K562 (cell line): ENCODE data around the gene DNAH8. TPM values are rescaled to one million over a fixed set of nuclear protein-coding genes. Genes with fewer than 3 reads are reported as not detected.
A peak's percentile ranks its signal among the peaks of the same experiment; 100 is the strongest.

Experiments
- ATAC-seq: fragments of 200-7000 bp; cut with Tn5 transposase; 3 replicates; pipeline ENCODE4 v1.9.1; 2020; ENCODE audit warnings: moderate library complexity
- BruUV-seq: library from RNA; stranded (reverse); fragments of 400-500 nt; replicated peaks from 2 replicates; lab custom pipeline; 2021; lab: Mats Ljungman, UMichigan
- CTCF ChIA-PET: fragments of 300-600 bp; formaldehyde crosslinking; extraction: SDS; loops from one replicate; lab custom pipeline; 2021; ENCODE audit warnings: low intra/inter-chr PET ratio; lab: Yijun Ruan, JAX
- POLR2A ChIA-PET: fragments of 300-600, 350-650 bp; sonication (Branson Sonifier 250); formaldehyde crosslinking; extraction: SDS; loops from one replicate; lab custom pipeline; 2021; ENCODE audit warnings: antibody characterized with exemption, inconsistent platforms; lab: Yijun Ruan, JAX
- DNase-seq, 4 experiments: peaks; one replicate each; pipeline versions ENCODE4 v3.0.0 to v3.0.0-alpha.2; 2011 to 2018; ENCODE audit warnings: low spot score in 3 of 4, mixed read lengths in 3 of 4; ENCODE audit errors: extremely low read depth in 1 of 4
- FAIRE-seq: peaks from 2 replicates; lab custom pipeline; 2011; peaks lifted over from hg19 to GRCh38; lab: Jason Lieb, UNC
- H2AFZ ChIP-seq: 2 replicates; pipeline ENCODE4 v1.6.0; 2011; ENCODE audit warnings: low read depth, low read length, control low read depth, inconsistent platforms
- H3K27ac ChIP-seq: fragments of 200-600 bp; 3 replicates; pipeline ENCODE4 v1.8.0; 2011; ENCODE audit warnings: low read depth, mild to moderate bottlenecking, control low read depth, inconsistent platforms, low read length, moderate library complexity, mixed read lengths; ENCODE audit errors: extremely low read depth
- H3K27me3 ChIP-seq, 2 experiments: fragments of 300-600 bp in 1 of 2; 2 replicates in 1 of 2; 3 replicates in 1 of 2; pipeline versions ENCODE4 v1.6.0 to v1.8.0; 2011; ENCODE audit warnings: inconsistent platforms in 2 of 2, low read length in 2 of 2, mild to moderate bottlenecking in 1 of 2, mixed read lengths in 1 of 2, moderate library complexity in 1 of 2; ENCODE audit not compliant: control insufficient read depth in 2 of 2, insufficient read depth in 2 of 2
- H3K36me3 ChIP-seq: fragments of 300-600 bp; 3 replicates; pipeline ENCODE4 v1.8.0; 2011; ENCODE audit warnings: mild to moderate bottlenecking, low read length, inconsistent platforms; ENCODE audit not compliant: control insufficient read depth, insufficient read depth
- H3K4me1 ChIP-seq, 2 experiments: fragments of 200-600 bp in 1 of 2; replicated peaks in 1 of 2; 2 replicates in 1 of 2; 3 replicates in 1 of 2; pipeline versions ENCODE4 v1.5.1 to v1.8.0; 2011; ENCODE audit warnings: inconsistent platforms in 2 of 2, low read length in 2 of 2, mild to moderate bottlenecking in 1 of 2, mixed read lengths in 1 of 2, moderate library complexity in 1 of 2; ENCODE audit not compliant: control insufficient read depth in 2 of 2, insufficient read depth in 2 of 2
- H3K4me2 ChIP-seq: 2 replicates; pipeline ENCODE4 v1.6.1; 2011; ENCODE audit warnings: low read length, control low read depth, inconsistent platforms, mixed read lengths; ENCODE audit not compliant: insufficient read depth
- H3K4me3 ChIP-seq: fragments of 200-600 bp; sonication (generic), shearing (Covaris generic); 2 replicates; pipeline ENCODE4 v1.5.1; 2016; ENCODE audit warnings: control low read depth, inconsistent platforms
- H3K79me2 ChIP-seq: fragments of 200-600 bp; 3 replicates; pipeline ENCODE4 v1.8.0; 2011; ENCODE audit warnings: low read length, inconsistent platforms; ENCODE audit not compliant: control insufficient read depth, insufficient read depth
- H3K9ac ChIP-seq, 2 experiments: 2 replicates each; pipeline versions ENCODE4 v1.6.0 to v1.6.1; 2011; ENCODE audit warnings: low read depth in 2 of 2, low read length in 2 of 2, control low read depth in 1 of 2, inconsistent platforms in 1 of 2, mild to moderate bottlenecking in 1 of 2, mixed read lengths in 1 of 2; ENCODE audit not compliant: insufficient read depth in 1 of 2
- H3K9me1 ChIP-seq: one replicate; pipeline ENCODE4 v1.6.0; 2011; ENCODE audit warnings: inconsistent platforms, mild to moderate bottlenecking, low read length, moderate library complexity; ENCODE audit not compliant: control insufficient read depth, insufficient read depth
- H3K9me3 ChIP-seq: replicated peaks from 2 replicates; pipeline ENCODE4 v1.5.1; 2011; ENCODE audit warnings: low read depth, low read length, inconsistent platforms; ENCODE audit not compliant: control insufficient read depth, insufficient read depth
- H4K20me1 ChIP-seq: replicated peaks from 2 replicates; pipeline ENCODE4 v1.6.1; 2011; ENCODE audit warnings: low read length, inconsistent platforms, mixed read lengths; ENCODE audit not compliant: control insufficient read depth, insufficient read depth
- CREBBP ChIP-seq: IDR thresholded peaks from one replicate; pipeline ENCODE4 v1.6.1; 2012; ENCODE audit warnings: low read depth, mild to moderate bottlenecking, control low read depth, inconsistent platforms, low read length
- ELF1 ChIP-seq: fragments of 200-800 bp; sonication (Bioruptor generic); IDR thresholded peaks from 2 replicates; pipeline ENCODE4 v1.6.1; 2016; ENCODE audit warnings: missing genetic modification characterization, missing compliant biosample characterization
- GABPB1 ChIP-seq: sonication (generic); formaldehyde crosslinking; IDR thresholded peaks from 2 replicates; pipeline ENCODE4 v1.8.0; 2022; ENCODE audit warnings: mild to moderate bottlenecking, missing genetic modification reagents
- KLF13 ChIP-seq: fragments of 450-650 bp; IDR thresholded peaks from 2 replicates; pipeline ENCODE4 v1.6.1; 2016; ENCODE audit warnings: missing genetic modification characterization, low read depth, mild to moderate bottlenecking, missing compliant biosample characterization, moderate library complexity, borderline replicate concordance
- MLLT1 ChIP-seq, 2 experiments: fragments of 450-650 bp; IDR thresholded peaks; 2 replicates each; pipeline ENCODE4 v1.6.1; 2016
- MTA3 ChIP-seq: fragments of 450-650 bp; formaldehyde crosslinking; IDR thresholded peaks from 2 replicates; pipeline ENCODE4 v1.6.1; 2017; ENCODE audit warnings: mild to moderate bottlenecking, borderline replicate concordance
- RCOR1 ChIP-seq, 2 experiments: IDR thresholded peaks; 2 replicates each; pipeline ENCODE4 v1.6.1; 2012; ENCODE audit warnings: low read depth in 2 of 2, low read length in 2 of 2, borderline replicate concordance in 1 of 2, improper control_type of control experiment in 1 of 2
- ZEB2 ChIP-seq: fragments of 450-650 bp; IDR thresholded peaks from 2 replicates; pipeline ENCODE4 v1.6.1; 2016
- ZHX1 ChIP-seq: fragments of 150-350 bp; conservative IDR thresholded peaks from 2 replicates; pipeline ENCODE4 v1.6.1; 2014; ENCODE audit warnings: low read length
- ZNF511 ChIP-seq: sonication (generic); formaldehyde crosslinking; IDR thresholded peaks from 2 replicates; pipeline ENCODE4 v1.8.0; 2022; ENCODE audit warnings: mild to moderate bottlenecking, missing genetic modification reagents
- ZNF830 ChIP-seq: fragments of 250-450 bp; sonication (Bioruptor Pico); IDR thresholded peaks from 2 replicates; pipeline ENCODE4 v1.5.0; 2021; ENCODE audit warnings: mild to moderate bottlenecking
- whole genome bisulfite sequencing: fragments of 100-300 bp; shearing (Covaris generic); methylation state at CpG from one replicate; pipeline ENCODE4 v1.1.6; 2016; ENCODE audit warnings: low coverage, mixed read lengths; ENCODE audit not compliant: insufficient coverage; ENCODE audit errors: missing lambda C conversion rate; 5-methylcytosine and 5-hydroxymethylcytosine counted together
- in situ Hi-C: fragments of 300-500 bp; cut with MboI; formaldehyde crosslinking; loops from 4 replicates; pipeline ENCODE4 v1.15.0; 2018; ENCODE audit warnings: inconsistent platforms, mixed read lengths
- intact Hi-C: fragments of 100-400 bp; cut with micrococcal nuclease; formaldehyde crosslinking; loops from 2 replicates; pipeline ENCODE4 v1.14.2; 2022
- polyA plus RNA-seq, 8 experiments: library from polyadenylated mRNA; depleted of rRNA in 4 of 8; stranded (reverse) in 5 of 8; unstranded in 3 of 8; fragments of >200 nt; fragmentation: Nextera tagmentation in 2 of 8; fragmentation: Illumina TruSeq in 1 of 8; extraction: Ambion mirVana in 2 of 8; extraction: Trizol in 1 of 8; gene quantifications; 2 replicates each; pipeline versions ENCODE4 v1.2.1 to v1.2.3, GENCODE V29; 2011 to 2014; ENCODE audit warnings: inconsistent platforms in 1 of 8, missing spikeins in 1 of 8
- total RNA-seq, 7 experiments: library from RNA; depleted of rRNA in 6 of 7; stranded (reverse); fragments of >200 nt in 6 of 7; fragmentation: Illumina TruSeq in 2 of 7; extraction: Trizol in 2 of 7; gene quantifications; 2 replicates each; pipeline versions ENCODE4 v1.2.1 to v1.2.3, GENCODE V29; 2011 to 2021; ENCODE audit warnings: low replicate concordance in 1 of 7
- TF ChIP-seq, protein P1 (sequence below): sonication (generic); formaldehyde crosslinking; IDR thresholded peaks from 2 replicates; pipeline ENCODE4 v1.4.0; 2020; ENCODE audit warnings: mild to moderate bottlenecking, missing genetic modification reagents
- TF ChIP-seq, protein P2 (sequence below): fragments of 250-450 bp; sonication (Bioruptor Pico); IDR thresholded peaks from 2 replicates; pipeline ENCODE4 v1.5.0; 2021
- TF ChIP-seq, protein P3 (sequence below): fragments of 200-800 bp; sonication (Bioruptor generic); IDR thresholded peaks from 2 replicates; pipeline ENCODE4 v1.6.1; 2017; ENCODE audit warnings: missing genetic modification characterization, missing compliant biosample characterization

Gene DNAH8
- total and polyA plus RNA-seq, 9 of the 15 experiments (the other 6 are each of a cell fraction or from before 2014, with no cell fraction given): 1.2 to 4.2 (median 2.9) TPM

DNA sequence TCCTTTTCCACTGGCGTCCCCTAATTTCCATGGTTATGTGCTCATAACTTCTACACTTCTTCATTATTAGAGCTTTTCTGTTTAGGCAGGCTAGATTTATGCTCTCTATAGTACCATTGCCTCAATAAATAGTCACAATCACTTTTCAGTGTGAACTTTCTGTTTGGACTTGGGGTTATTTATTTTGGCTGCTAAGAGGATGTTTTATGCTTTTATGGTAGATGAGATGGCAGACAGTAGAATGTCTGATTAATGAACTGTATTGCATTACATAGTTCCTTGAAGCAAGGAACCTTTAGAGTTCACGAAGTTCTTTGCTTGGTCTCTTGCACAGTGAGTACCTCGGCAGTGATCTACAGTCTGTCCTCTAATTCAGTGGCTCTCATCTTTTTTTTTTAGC, 6.9 kb downstream of the DNAH8 start:
- no peak overlapping the region for H3K27ac ChIP-seq
- ChIA-PET CTCF (no interaction called here), POLR2A (no interaction called here)
- no peaks in the 10 kb centered on the region for H3K9me1 ChIP-seq
- H3K4me2 ChIP-seq: peak overlapping the region; percentile 91
- no peak overlapping the region for H3K9ac ChIP-seq
- intact Hi-C loops (no loop called here), in situ Hi-C loops (no loop called here)
- H3K36me3 ChIP-seq: no peaks in the 10 kb centered on the region; the same call in 2 of the 3 replicates
- BruUV-seq: no TSS peak
- no peak for ATAC-seq
- no peak overlapping the region for H3K4me3 ChIP-seq
- H4K20me1 ChIP-seq: no peaks in the 10 kb centered on the region
- peaks cover 0 to 8% of the 10 kb centered on the region in 2 experiments; a peak in 2 of 5 replicates for H3K4me1 ChIP-seq
- peaks cover 0 to 3% of the 10 kb centered on the region in 2 experiments; a peak in 2 of 5 replicates for H3K27me3 ChIP-seq
- no peak for FAIRE-seq
- no peaks in the 10 kb centered on the region for H3K9me3 ChIP-seq
- no peak for DNase-seq
- peak overlapping the region; percentile 98 for H2AFZ ChIP-seq
- WGBS: 39% methylated on average over 3 of the region's 3 CpGs
- H3K79me2 ChIP-seq: peaks cover 24% of the 10 kb centered on the region
- TF ChIP-seq ELF1 (tag): no peak
- no peak for TF ChIP-seq MLLT1 (IDR thresholded peaks at IDR 0.05)
- no peak for TF ChIP-seq ZHX1
- TF ChIP-seq ZNF511 (CRISPR knock-in tag): no peak
- no peak for TF ChIP-seq CREBBP
- TF ChIP-seq ZEB2: no peak
- TF ChIP-seq GABPB1 (CRISPR knock-in tag): no peak
- TF ChIP-seq, protein P1, sequence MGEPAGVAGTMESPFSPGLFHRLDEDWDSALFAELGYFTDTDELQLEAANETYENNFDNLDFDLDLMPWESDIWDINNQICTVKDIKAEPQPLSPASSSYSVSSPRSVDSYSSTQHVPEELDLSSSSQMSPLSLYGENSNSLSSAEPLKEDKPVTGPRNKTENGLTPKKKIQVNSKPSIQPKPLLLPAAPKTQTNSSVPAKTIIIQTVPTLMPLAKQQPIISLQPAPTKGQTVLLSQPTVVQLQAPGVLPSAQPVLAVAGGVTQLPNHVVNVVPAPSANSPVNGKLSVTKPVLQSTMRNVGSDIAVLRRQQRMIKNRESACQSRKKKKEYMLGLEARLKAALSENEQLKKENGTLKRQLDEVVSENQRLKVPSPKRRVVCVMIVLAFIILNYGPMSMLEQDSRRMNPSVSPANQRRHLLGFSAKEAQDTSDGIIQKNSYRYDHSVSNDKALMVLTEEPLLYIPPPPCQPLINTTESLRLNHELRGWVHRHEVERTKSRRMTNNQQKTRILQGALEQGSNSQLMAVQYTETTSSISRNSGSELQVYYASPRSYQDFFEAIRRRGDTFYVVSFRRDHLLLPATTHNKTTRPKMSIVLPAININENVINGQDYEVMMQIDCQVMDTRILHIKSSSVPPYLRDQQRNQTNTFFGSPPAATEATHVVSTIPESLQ (CRISPR knock-in tag): no peak
- TF ChIP-seq RCOR1 (IDR thresholded peaks at IDR 0.05; ENCODE audit: borderline replicate concordance in 1 of 2, low read depth in 2 of 2, low read length in 2 of 2): no peak
- no peak for TF ChIP-seq MTA3
- no peak for TF ChIP-seq ZNF830
- TF ChIP-seq, protein P2, sequence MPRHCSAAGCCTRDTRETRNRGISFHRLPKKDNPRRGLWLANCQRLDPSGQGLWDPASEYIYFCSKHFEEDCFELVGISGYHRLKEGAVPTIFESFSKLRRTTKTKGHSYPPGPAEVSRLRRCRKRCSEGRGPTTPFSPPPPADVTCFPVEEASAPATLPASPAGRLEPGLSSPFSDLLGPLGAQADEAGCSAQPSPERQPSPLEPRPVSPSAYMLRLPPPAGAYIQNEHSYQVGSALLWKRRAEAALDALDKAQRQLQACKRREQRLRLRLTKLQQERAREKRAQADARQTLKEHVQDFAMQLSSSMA (CRISPR knock-in tag): no peak
- TF ChIP-seq, protein P3, sequence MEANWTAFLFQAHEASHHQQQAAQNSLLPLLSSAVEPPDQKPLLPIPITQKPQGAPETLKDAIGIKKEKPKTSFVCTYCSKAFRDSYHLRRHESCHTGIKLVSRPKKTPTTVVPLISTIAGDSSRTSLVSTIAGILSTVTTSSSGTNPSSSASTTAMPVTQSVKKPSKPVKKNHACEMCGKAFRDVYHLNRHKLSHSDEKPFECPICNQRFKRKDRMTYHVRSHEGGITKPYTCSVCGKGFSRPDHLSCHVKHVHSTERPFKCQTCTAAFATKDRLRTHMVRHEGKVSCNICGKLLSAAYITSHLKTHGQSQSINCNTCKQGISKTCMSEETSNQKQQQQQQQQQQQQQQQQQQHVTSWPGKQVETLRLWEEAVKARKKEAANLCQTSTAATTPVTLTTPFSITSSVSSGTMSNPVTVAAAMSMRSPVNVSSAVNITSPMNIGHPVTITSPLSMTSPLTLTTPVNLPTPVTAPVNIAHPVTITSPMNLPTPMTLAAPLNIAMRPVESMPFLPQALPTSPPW (CRISPR knock-in tag): no peak
- no peak for TF ChIP-seq KLF13
